ENCODE measurements around the gene PAX8.

The PAX8 gene

DNA sequence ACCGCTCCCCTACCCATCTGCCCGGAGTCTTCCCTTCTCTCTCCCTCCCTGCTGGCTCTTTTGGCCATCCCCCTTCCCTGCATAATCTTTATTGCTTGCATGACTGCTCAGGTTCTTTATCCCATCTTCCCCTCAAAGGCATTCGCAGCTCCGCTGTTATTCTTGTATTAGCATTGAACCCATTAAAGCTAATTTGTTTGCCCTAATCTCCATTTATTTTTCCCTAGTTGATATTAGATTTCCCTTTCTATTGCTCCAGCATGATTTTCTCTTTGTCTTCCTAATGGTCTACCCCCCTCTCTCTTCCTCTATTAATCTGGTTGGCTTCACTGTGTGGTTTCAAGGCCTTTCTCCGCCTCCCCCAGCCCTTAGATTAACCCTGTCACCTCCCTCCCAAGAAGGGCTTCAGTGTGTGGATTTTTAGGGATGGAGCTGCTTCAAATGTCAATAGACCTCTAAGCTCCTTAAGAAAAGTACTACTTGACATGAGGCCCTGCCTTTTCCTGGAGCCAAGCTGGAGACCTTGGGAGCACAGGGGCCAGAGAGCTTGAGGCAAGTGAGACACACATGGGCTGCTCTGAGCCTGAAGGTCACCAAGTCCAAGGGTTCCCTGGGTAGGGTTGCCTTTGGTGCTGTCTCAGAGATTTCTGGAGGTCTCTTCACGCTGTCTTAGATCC lies 20.1 kb downstream of the PAX8 start:
- TF ChIP-seq EZH2 (IDR thresholded peaks at IDR 0.05) (no peak), POLR2AphosphoS5 (IDR thresholded peaks at IDR 0.05; ENCODE audit: borderline replicate concordance, low read depth, low read length) (no peak), FOXP2 (optimal IDR thresholded peaks at IDR 0.05; ENCODE audit: control extremely low read depth, extremely low read length, insufficient read depth) (no peak)
- DNase-seq (ENCODE audit: low read depth, low spot score) = no peak
- H3K9me3 ChIP-seq (ENCODE audit: low read depth, low read length) = no peaks in the 10 kb centered on the region
- no peak overlapping the region for H3K9ac ChIP-seq (ENCODE audit: insufficient read length)
- no peak overlapping the region for H3K27ac ChIP-seq
- H3K36me3 ChIP-seq (ENCODE audit: insufficient read depth, low read length) = no peaks in the 10 kb centered on the region; the same call in 1 of the 2 replicates
- H3K4me3 ChIP-seq = no peak overlapping the region

GRCh38 chr2:113257516-113258264 lies 21.0 kb downstream of the PAX8 start:
- H3K9me3 ChIP-seq (ENCODE audit: low read depth, low read length) = no peaks in the 10 kb centered on the region
- TF ChIP-seq EZH2 (IDR thresholded peaks at IDR 0.05) (no peak), POLR2AphosphoS5 (IDR thresholded peaks at IDR 0.05; ENCODE audit: borderline replicate concordance, low read depth, low read length) (no peak), FOXP2 (optimal IDR thresholded peaks at IDR 0.05; ENCODE audit: control extremely low read depth, extremely low read length, insufficient read depth) (no peak)
- H3K4me3 ChIP-seq = no peak overlapping the region
- H3K27ac ChIP-seq = no peak overlapping the region
- H3K9ac ChIP-seq (ENCODE audit: insufficient read length) = no peak overlapping the region
- no peak for DNase-seq (ENCODE audit: low read depth, low spot score)
- no peaks in the 10 kb centered on the region; the same call in 1 of the 2 replicates for H3K36me3 ChIP-seq (ENCODE audit: insufficient read depth, low read length)

- Histone ChIP-seq H3K9ac (ENCODE audit: insufficient read length) (no peak overlapping the region), H3K27ac (no peak overlapping the region), H3K36me3 (ENCODE audit: insufficient read depth, low read length) (no peaks in the 10 kb centered on the region; the same call in 1 of the 2 replicates), H3K9me3 (ENCODE audit: low read depth, low read length) (no peaks in the 10 kb centered on the region), H3K4me3 (no peak overlapping the region)
- TF ChIP-seq POLR2AphosphoS5 (IDR thresholded peaks at IDR 0.05; ENCODE audit: borderline replicate concordance, low read depth, low read length) (no peak), FOXP2 (optimal IDR thresholded peaks at IDR 0.05; ENCODE audit: control extremely low read depth, extremely low read length, insufficient read depth) (no peak), EZH2 (IDR thresholded peaks at IDR 0.05) (no peak)
- DNase-seq (ENCODE audit: low read depth, low spot score) = no peak
These were observed 23.3 kb downstream of the PAX8 start for GRCh38 chr2:113255140-113256070.

DNA sequence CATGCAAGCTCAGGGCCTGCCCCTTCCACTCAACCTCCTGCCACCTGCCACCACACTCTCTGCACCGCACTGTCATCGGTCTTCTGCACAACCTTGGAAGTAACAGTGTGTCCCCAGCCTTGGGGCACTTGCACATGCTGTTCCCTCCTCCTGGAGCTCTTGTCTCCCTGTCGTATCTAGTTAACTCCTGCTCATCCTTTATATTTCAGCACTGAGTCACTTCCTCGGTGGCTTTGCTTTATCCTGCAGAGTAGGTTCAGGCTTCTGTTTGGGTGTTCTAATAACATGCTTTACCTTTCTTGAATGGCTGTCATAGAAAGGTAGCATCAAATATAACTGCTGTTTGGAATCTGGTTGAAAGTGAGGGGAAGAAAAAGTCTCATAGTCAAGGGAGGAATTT lies 25.3 kb downstream of the PAX8 start:
- TF ChIP-seq EZH2 (IDR thresholded peaks at IDR 0.05) (no peak), FOXP2 (optimal IDR thresholded peaks at IDR 0.05; ENCODE audit: control extremely low read depth, extremely low read length, insufficient read depth) (no peak), POLR2AphosphoS5 (IDR thresholded peaks at IDR 0.05; ENCODE audit: borderline replicate concordance, low read depth, low read length) (no peak)
- Histone ChIP-seq H3K36me3 (ENCODE audit: insufficient read depth, low read length) (no peaks in the 10 kb centered on the region), H3K4me3 (no peak overlapping the region), H3K9ac (ENCODE audit: insufficient read length) (no peak overlapping the region), H3K27ac (no peak overlapping the region), H3K9me3 (ENCODE audit: low read depth, low read length) (no peaks in the 10 kb centered on the region)
- DNase-seq (ENCODE audit: low read depth, low spot score) = no peak

DNA sequence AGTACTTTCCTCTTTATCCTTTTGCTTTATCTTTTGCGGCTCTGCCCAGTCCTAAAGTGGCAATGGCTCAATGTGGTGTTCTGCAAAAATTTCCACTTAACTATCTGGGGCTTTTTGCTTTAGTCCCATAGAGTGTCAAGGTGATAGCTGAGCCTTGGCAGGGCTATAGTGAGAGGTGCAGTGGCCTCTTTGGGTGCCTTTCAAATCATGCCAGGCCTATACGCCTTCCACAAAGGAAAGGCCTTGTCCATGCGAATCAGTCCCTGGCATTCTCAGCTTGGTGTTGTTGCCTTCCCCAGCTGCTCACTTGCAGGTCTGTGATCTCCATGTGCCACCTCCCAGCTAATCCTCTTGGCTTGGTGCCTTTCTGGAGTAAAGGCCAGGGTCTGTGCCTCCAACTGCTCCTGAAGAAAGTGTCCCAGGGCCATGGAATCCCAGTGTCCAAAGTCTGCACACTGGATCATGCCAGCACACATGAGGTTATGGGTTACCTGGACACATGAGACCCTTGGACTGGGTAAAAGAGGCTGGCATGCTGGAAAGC lies 26.6 kb downstream of the PAX8 start:
- Histone ChIP-seq H3K36me3 (ENCODE audit: insufficient read depth, low read length) (no peaks in the 10 kb centered on the region), H3K9me3 (ENCODE audit: low read depth, low read length) (no peaks in the 10 kb centered on the region), H3K4me3 (no peak overlapping the region), H3K27ac (no peak overlapping the region), H3K9ac (ENCODE audit: insufficient read length) (no peak overlapping the region)
- no peak for DNase-seq (ENCODE audit: low read depth, low spot score)
- no peak for TF ChIP-seq EZH2 (IDR thresholded peaks at IDR 0.05)

- DNase-seq (ENCODE audit: low read depth, low spot score) = no peak
- no peaks in the 10 kb centered on the region for H3K9me3 ChIP-seq (ENCODE audit: low read depth, low read length)
- no peaks in the 10 kb centered on the region for H3K36me3 ChIP-seq (ENCODE audit: insufficient read depth, low read length)
- no peak overlapping the region for H3K9ac ChIP-seq (ENCODE audit: insufficient read length)
- no peak overlapping the region for H3K27ac ChIP-seq
- H3K4me3 ChIP-seq = no peak overlapping the region
- TF ChIP-seq EZH2 (IDR thresholded peaks at IDR 0.05) = no peak
- no peak for TF ChIP-seq POLR2AphosphoS5 (IDR thresholded peaks at IDR 0.05; ENCODE audit: borderline replicate concordance, low read depth, low read length)
- no peak for TF ChIP-seq FOXP2 (optimal IDR thresholded peaks at IDR 0.05; ENCODE audit: control extremely low read depth, extremely low read length, insufficient read depth)
These were observed 27.6 kb downstream of the PAX8 start for GRCh38 chr2:113251118-113251517.

DNA sequence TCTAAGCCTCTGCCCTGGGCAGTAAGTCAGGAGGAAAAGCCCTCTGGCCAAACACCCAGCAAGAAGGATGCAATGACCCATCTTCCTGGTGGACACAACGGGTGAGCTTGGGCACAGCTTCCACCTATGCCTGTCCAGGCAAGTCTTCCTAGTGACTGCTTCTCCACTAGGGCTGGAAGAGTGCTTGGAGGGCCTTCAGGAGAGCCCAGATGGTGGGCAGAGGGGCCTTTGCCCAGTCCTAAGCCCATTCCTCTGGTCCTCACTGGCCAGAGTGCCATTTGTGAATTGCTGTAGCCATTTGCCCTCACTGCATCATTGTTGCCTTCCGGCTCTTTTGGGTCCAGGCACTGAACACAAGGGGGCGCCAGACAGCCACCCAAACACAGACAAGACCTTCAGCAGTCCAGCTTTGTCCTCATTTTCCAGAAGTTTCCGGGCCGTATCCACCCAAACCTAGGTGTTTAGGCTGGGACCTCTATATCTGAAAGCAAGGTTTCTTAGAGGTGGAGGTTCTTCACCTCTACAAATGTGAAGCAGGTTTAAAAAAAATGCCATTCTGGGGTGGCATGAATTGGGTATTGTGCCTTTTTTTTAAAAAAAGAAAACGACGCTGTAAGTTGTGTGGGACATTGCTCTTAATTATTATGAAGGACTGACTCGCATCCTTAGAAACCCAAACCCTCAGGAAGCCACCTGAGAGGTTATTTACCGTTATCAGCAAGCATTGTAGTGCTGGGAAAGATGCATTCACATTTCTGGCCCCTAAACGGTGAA lies 29.5 kb downstream of the PAX8 start:
- H3K9ac ChIP-seq (ENCODE audit: insufficient read length) = no peak overlapping the region
- H3K9me3 ChIP-seq (ENCODE audit: low read depth, low read length) = no peaks in the 10 kb centered on the region
- TF ChIP-seq FOXP2 (optimal IDR thresholded peaks at IDR 0.05; ENCODE audit: control extremely low read depth, extremely low read length, insufficient read depth) = no peak
- DNase-seq (ENCODE audit: low read depth, low spot score) = no peak
- H3K27ac ChIP-seq = no peak overlapping the region
- H3K4me3 ChIP-seq = no peak overlapping the region
- no peaks in the 10 kb centered on the region for H3K36me3 ChIP-seq (ENCODE audit: insufficient read depth, low read length)

Measured in SK-N-MC (cell line).